Measurements from ENCODE around the gene DLGAP4. TPM values are rescaled to one million over a fixed set of nuclear protein-coding genes. Genes with fewer than 3 reads are reported as not detected.

Gene DLGAP4
- total and polyA plus RNA-seq, 2 of the 13 experiments (the other 11 are each of a cell fraction or from before 2014, with no cell fraction given) = 15.2 to 26.7 TPM

DNA sequence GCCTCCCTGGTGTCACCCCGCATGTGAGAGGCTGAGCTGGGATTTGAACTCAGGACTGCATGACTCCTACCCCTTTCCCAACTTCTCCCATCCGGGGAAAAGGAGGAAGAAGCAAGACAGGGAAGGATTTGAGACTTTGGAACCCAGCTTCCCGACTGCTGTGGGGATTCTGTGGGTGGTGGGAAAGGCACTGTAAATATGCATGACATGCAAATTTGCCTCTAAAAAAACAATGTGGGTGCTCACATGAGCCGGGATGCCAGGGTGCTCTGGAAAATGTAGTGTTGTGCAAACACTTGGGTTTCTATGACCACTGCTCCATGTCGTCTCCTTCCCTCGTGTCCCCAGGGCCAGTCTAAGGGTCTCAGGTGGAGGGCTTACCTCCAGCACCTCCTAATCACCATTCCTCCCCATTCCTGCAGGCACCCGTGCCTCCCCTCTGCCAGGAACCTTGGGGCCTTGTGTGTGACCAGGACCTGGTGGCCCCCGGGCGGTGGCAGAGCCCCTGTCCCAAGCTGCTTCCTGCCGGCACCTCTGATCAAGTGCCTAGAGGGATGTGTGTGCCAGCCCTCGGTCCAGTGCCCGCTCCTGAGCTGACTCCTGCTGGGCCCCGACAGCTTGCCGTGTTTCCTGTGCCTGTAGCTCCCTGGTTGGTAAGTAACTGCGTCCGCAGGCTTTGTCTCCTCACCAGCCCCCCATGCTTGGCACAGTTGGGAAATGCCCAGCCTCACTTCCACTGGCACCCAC, 60.7 kb downstream of the DLGAP4 start:
- no peak for ATAC-seq
- in situ Hi-C loops (cut with HindIII; ENCODE audit: extremely low pct_ligation_motif_present, low pct_unique_long_range_greater_than_20kb) = no loop called here
- WGBS (ENCODE audit: low lambda C conversion rate) = 47% methylated on average over 14 of the region's 16 CpGs
- no peak overlapping the region for H3K4me2 ChIP-seq (ENCODE audit: low read depth, low read length)
- POLR2A ChIA-PET = no interaction called here
- BruUV-seq (replicated peaks) = no TSS peak
- H3K27ac ChIP-seq (ENCODE audit: extremely low read length, insufficient read depth, low read length) = no peak overlapping the region
- intact Hi-C loops (cut with micrococcal nuclease; ENCODE audit: unreplicated experiment) = no loop called here
- no peak overlapping the region for H2AFZ ChIP-seq (ENCODE audit: low read length)
- no peak for DNase-seq (ENCODE audit: low spot score)
- TF ChIP-seq MAFK (conservative IDR thresholded peaks at IDR 0.05 in 1 of 2, IDR thresholded peaks at IDR 0.05 in 1 of 2; ENCODE audit: low read length in 2 of 2) (peak; percentile 9 to 19; a peak in 1 of 4 replicates), ZUFSP (CRISPR knock-in tag; IDR thresholded peaks at IDR 0.05; ENCODE audit: borderline replicate concordance) (no peak)
- H4K20me1 ChIP-seq (ENCODE audit: insufficient read depth, low read length) = no peaks in the 10 kb centered on the region; the same call in 1 of the 2 replicates
- CTCF ChIA-PET (ENCODE audit: low intra/inter-chr PET ratio, low total read pairs) = no interaction called here
- no peaks in the 10 kb centered on the region for H3K79me2 ChIP-seq (ENCODE audit: insufficient read depth, low read length)
- no peak overlapping the region for H3K9ac ChIP-seq (ENCODE audit: insufficient read depth, low read depth, low read length)
- no peak overlapping the region for H3K4me3 ChIP-seq (replicated peaks in 1 of 3; ENCODE audit: insufficient read depth in 1 of 3, low read depth in 2 of 3, low read length in 3 of 3)
- H3K27me3 ChIP-seq (ENCODE audit: control insufficient read depth in 1 of 2, insufficient read depth in 2 of 2, low read length in 2 of 2) = peaks cover 2 to 28% of the 10 kb centered on the region in 2 experiments; a peak in 3 of 5 replicates
- no peak for FAIRE-seq
- no peaks in the 10 kb centered on the region for H3K36me3 ChIP-seq (replicated peaks in 1 of 2; ENCODE audit: control insufficient read depth in 1 of 2, insufficient read depth in 2 of 2, low read length in 2 of 2)
- H3K9me3 ChIP-seq (ENCODE audit: low read length) = no peaks in the 10 kb centered on the region
- peaks cover 10% of the 10 kb centered on the region for H3K4me1 ChIP-seq (ENCODE audit: insufficient read depth, low read length)

DNA sequence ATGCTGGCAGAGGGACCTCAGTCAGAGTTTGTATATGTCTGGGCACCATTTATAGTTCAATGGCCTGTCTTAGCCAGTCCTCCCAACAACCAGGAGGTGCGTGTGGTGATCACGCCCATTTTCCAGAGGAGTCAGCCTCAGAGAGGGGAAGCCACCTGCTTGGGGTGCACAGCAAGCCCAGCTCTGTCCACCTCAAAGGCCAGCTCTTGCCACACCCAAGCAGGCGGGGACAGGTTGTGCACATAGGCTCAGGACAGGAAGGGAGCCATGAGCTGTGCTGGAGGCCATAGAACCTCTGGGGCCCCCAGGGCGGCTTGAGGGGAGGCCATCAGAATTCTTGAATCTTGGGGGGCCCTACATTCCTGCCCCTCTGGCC, 61.2 kb downstream of the DLGAP4 start:
- Histone ChIP-seq H3K4me1 (ENCODE audit: insufficient read depth, low read length) (peaks cover 10% of the 10 kb centered on the region), H3K4me3 (replicated peaks in 1 of 3; ENCODE audit: insufficient read depth in 1 of 3, low read depth in 2 of 3, low read length in 3 of 3) (no peak overlapping the region), H2AFZ (ENCODE audit: low read length) (no peak overlapping the region), H3K4me2 (ENCODE audit: low read depth, low read length) (no peak overlapping the region), H3K27me3 (ENCODE audit: control insufficient read depth in 1 of 2, insufficient read depth in 2 of 2, low read length in 2 of 2) (peaks cover 2 to 28% of the 10 kb centered on the region in 2 experiments; a peak in 3 of 5 replicates), H3K9me3 (ENCODE audit: low read length) (no peaks in the 10 kb centered on the region), H4K20me1 (ENCODE audit: insufficient read depth, low read length) (no peaks in the 10 kb centered on the region; the same call in 1 of the 2 replicates), H3K27ac (ENCODE audit: extremely low read length, insufficient read depth, low read length) (no peak overlapping the region), H3K36me3 (replicated peaks in 1 of 2; ENCODE audit: control insufficient read depth in 1 of 2, insufficient read depth in 2 of 2, low read length in 2 of 2) (no peaks in the 10 kb centered on the region), H3K9ac (ENCODE audit: insufficient read depth, low read depth, low read length) (no peak overlapping the region), H3K79me2 (ENCODE audit: insufficient read depth, low read length) (no peaks in the 10 kb centered on the region)
- POLR2A ChIA-PET = no interaction called here
- in situ Hi-C loops (cut with HindIII; ENCODE audit: extremely low pct_ligation_motif_present, low pct_unique_long_range_greater_than_20kb) = no loop called here
- ATAC-seq (no peak; the same call in 2 of the 3 replicates), DNase-seq (ENCODE audit: low spot score) (no peak), FAIRE-seq (no peak)
- CTCF ChIA-PET (ENCODE audit: low intra/inter-chr PET ratio, low total read pairs) = no interaction called here
- no TSS peak for BruUV-seq (replicated peaks)
- intact Hi-C loops (cut with micrococcal nuclease; ENCODE audit: unreplicated experiment) = no loop called here
- TF ChIP-seq ZNF768 (CRISPR knock-in tag; IDR thresholded peaks at IDR 0.05) (peak; percentile 86), HDAC1 (CRISPR knock-in tag; IDR thresholded peaks at IDR 0.05) (no peak), ZNF552 (CRISPR knock-in tag; IDR thresholded peaks at IDR 0.05; ENCODE audit: borderline replicate concordance) (no peak), KMT2B (CRISPR knock-in tag; IDR thresholded peaks at IDR 0.05) (no peak), ZMYM2 (CRISPR knock-in tag; IDR thresholded peaks at IDR 0.05) (no peak), ZBTB26 (CRISPR knock-in tag; IDR thresholded peaks at IDR 0.05; ENCODE audit: borderline replicate concordance) (no peak)
- WGBS (ENCODE audit: low lambda C conversion rate) = 71% methylated on average over 3 of the region's 4 CpGs

All from HepG2 (cell line).